Skeletal muscle cell (primary cell): ENCODE results near the gene FAM120A.
A peak's percentile ranks its signal among the peaks of the same experiment; 100 is the strongest.
"Not testable (repeated sequence)": the region's sequence is repeated elsewhere in the genome, so short reads cannot be mapped to it uniquely, and the experiment has no call there.

Experiments
- DNase-seq: peaks from one replicate; pipeline ENCODE4 v3.0.0-alpha.2; 2010; ENCODE audit warnings: low read depth
- H3K4me3 ChIP-seq: 2 replicates; pipeline ENCODE4 v1.5.1; 2011; ENCODE audit warnings: low read depth, mild to moderate bottlenecking, control low read depth, low read length, moderate library complexity

The FAM120A gene

GRCh38 chr9:93439301-93439700, 12.2 kb upstream of the FAM120A start:
- not testable (repeated sequence) for H3K4me3 ChIP-seq

DNA sequence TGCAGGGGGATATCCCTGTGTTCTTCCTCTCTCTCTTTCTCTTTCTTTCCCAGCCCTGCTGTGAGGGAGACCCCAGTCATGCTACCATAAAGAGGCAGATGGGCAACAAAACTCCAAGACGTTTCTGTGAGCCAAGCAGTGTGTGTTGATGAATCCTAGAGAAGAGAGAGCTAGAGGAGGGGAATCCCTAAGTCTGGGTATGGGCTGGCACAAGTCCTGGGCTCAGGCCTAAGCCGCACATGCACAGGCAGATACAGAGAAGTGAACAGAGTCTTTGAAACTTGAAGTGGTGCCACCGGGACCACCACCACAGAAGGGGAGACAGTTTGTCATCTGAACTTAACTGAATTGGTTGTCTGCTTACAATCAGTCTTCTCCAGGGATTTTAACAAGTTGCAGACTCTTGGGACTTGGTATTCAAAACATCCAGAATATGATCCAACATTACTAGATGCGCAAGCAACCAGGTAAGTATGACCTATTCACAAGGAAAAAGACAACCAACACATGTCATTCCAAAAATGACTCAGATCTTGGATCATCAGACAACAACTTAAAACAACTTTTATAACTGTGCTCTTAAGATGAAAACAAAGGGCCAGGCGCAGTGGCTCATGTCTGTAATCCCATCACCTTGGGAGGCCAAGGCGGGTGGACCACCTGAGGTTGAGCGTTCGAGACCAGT, 10.4 kb upstream of the FAM120A start:
- H3K4me3 ChIP-seq = no peak overlapping the region
- no peak for DNase-seq

More at GRCh38 chr9:93439301-93439700, 12.2 kb upstream of the FAM120A start:
- not testable (repeated sequence) for DNase-seq

- DNase-seq = no peak
- no peak overlapping the region for H3K4me3 ChIP-seq
Observed at GRCh38 chr9:93446073-93446472, 5.4 kb upstream of the FAM120A start.

GRCh38 chr9:93447655-93448054, 3.8 kb upstream of the FAM120A start:
- no peak overlapping the region for H3K4me3 ChIP-seq
- DNase-seq = no peak

GRCh38 chr9:93451849-93452709, 594 bp downstream of the FAM120A start:
- H3K4me3 ChIP-seq = peak overlapping the region; percentile 83
- no peak for DNase-seq

- DNase-seq = no peak
- H3K4me3 ChIP-seq = peak overlapping the region; percentile 83
Observed at GRCh38 chr9:93452710-93453046, 1.2 kb downstream of the FAM120A start.

DNA sequence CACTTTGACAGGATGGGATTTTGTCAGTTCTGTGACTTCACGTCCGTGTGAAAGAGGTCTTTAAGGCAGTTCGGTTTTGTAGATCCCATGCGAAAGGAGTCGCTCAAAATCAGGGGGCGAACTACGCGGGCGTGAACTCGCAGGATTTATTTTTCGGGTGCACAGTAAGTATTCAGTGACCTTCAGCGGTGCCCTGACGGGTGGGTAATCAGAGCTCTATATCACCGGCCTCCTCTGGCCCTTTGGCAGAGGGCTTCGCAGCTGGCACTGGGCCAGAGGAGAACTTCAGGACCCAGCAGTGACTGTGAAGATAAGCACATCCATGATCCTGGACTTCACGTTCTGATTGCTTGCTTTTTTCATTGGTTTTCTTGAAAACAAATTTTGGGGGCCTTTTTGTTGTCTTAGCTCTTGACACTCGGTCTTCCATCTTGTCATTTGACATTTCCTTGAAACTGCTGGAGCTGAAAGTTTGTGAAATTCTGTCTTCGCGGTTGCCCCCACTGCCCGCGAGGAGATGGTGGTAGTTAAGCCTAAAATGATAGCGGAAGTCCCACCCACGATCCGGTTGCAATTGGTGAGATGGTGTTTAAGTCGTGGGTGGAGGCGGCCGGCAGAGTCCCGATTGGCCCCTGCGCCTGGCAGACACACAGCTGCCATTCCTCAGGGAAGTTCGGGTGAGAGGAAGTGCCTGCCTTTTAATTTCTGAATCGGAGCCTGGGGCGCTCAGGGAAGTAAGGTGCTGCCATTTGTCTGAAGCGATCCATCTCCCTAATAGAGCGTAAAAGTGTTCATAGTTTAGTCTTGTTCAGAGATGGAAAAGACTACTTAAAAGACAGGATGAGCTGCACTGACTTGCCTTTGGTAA, 1.8 kb downstream of the FAM120A start, which contains the start of gene FAM120AOS:
FAM120AOS (minus strand) TSS at position 535 of the 868 bp plus-strand sequence. CDS start 872 bp downstream, outside the sequence.
- peak within 1 kb of the TSS; percentile 83 for H3K4me3 ChIP-seq
- peak; percentile 88 for DNase-seq

DNA sequence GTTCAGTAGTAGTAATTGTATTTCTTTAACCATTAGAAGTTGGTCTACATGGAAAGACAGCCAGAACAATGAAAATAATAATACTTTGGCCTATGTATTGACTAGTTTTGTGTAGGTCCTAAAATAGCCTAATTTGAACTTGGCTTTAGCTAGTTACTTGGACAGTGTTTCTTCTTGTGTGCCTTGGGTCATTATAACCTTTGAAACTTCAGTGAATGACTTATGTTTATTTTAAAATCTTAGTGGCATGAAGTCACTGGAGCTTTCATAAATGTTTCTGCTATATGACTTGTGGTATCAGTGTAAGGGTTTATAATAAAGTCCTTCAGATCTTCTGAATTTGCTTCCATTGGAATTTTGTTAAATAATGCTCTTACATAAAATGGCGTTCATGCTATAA, 4.5 kb downstream of the FAM120A start:
- H3K4me3 ChIP-seq = no peak overlapping the region

GRCh38 chr9:93456504-93456903, 5.0 kb downstream of the FAM120A start:
- DNase-seq = no peak

More for the DNA sequence above, 4.5 kb downstream of the FAM120A start:
- no peak for DNase-seq

GRCh38 chr9:93457006-93457405, 5.5 kb downstream of the FAM120A start:
- no peak for DNase-seq

More at GRCh38 chr9:93456504-93456903, 5.0 kb downstream of the FAM120A start:
- no peak overlapping the region for H3K4me3 ChIP-seq

GRCh38 chr9:93458712-93459111, 7.2 kb downstream of the FAM120A start:
- no peak overlapping the region for H3K4me3 ChIP-seq
- no peak for DNase-seq

More at GRCh38 chr9:93457006-93457405, 5.5 kb downstream of the FAM120A start:
- no peak overlapping the region for H3K4me3 ChIP-seq

DNA sequence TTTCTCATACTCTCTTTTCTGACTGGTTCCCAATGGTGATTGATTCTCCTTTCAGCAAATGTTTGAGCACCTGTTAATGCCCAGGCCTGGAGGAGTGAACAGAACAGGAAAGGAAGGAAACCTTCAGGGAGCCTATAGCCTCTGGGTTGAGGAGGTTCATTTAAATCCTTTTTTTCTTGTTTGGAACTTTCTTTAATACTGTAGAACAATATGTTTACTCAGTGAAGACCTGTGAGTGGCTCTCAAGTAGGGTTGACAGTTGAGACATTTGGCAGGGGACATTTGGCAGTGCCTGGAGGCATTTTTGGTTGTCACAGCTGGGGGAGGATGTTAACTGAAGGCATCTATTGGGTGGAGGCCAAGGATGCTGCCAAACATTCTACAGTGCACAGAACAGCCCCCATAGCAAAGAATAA, 8.0 kb downstream of the FAM120A start:
- H3K4me3 ChIP-seq = no peak overlapping the region
- DNase-seq = no peak

DNA sequence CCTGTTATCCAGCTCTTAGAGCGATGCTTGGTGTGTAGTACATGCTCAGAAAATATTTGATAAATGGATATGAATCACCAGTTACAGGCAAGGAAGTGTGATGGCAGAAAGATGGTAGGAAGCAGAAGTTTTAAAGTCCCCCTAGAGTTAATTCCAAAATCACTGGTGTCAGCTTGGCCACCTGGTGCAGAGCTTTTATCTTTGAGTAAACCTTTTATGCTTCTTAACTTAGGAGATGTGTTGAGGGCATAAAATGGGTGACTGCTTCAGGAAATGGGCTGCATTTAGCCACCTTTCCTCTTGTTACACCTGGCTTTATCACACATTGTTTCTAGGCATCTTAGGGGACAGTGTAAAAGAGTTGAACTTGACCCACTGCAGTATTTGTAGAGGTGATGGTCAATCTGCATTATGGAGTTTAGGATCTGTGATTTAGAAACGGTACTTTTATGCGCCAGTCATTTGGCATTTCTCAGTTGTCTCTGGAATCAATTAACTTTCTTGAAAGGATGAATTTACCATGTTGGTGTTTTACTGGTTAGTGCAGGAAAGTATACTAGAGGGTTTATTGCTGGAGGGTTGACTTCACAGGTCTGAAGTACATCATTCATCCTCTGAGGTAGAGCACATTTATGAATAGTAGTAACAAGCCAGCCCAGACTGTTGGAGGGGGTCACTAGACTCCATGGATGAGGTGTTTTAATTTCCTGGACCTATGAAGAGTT, 9.4 kb downstream of the FAM120A start:
- no peak for DNase-seq
- no peak overlapping the region for H3K4me3 ChIP-seq

GRCh38 chr9:93461414-93461743, 9.9 kb downstream of the FAM120A start:
- DNase-seq = no peak

GRCh38 chr9:93461821-93462220, 10.3 kb downstream of the FAM120A start:
- H3K4me3 ChIP-seq = no peak overlapping the region
- no peak for DNase-seq

More at GRCh38 chr9:93461414-93461743, 9.9 kb downstream of the FAM120A start:
- H3K4me3 ChIP-seq = no peak overlapping the region

DNA sequence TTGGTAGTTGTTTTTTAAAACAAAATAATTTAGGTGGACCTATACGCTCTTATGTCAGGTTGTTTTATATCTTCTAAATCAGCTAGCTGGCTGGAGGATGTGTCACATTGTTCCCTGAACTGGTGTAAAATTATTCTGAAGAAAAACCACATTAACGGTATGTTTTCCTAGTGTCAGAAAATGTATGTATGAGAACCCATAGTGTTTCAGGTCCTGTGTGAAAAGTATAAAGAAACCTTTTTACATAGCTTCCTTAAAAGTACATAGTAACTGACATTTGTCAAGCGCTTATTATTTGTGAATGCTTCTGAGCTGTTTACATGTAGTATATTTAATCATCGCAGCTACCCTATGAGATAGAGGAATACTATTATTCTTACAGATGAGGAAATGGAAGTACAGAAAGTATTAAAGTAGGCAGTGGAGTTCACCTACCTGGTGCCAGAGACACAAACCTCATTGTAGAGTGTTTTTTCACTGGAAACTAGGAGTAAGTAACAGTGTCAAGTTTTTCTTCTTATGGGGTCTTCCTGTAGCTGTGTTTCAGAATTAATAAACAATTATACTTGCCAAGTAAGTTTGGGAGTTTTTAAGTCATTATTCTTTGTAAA, 12.3 kb downstream of the FAM120A start:
- no peak for DNase-seq

DNA sequence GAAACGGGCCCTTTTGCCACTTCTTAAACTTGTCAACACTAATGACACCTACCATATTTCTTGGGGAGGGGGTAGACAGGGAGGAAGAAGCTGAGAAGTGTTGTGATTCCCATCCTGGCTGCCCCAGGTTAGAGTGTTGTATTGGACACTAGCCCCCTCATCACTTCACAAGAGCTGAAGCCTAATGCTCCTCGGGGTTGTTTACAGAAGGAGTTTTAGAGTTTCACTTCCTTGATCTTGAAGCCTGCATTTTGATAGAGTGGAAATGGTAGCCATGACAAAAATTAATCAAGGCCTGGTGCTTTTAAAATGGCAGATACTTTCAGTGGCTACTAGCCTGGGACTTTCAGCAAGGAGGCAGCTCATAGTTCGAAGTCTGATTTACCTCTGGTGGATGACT, 12.9 kb downstream of the FAM120A start:
- no peak for DNase-seq
- H3K4me3 ChIP-seq = no peak overlapping the region

More for the DNA sequence above, 12.3 kb downstream of the FAM120A start:
- H3K4me3 ChIP-seq = no peak overlapping the region

DNA sequence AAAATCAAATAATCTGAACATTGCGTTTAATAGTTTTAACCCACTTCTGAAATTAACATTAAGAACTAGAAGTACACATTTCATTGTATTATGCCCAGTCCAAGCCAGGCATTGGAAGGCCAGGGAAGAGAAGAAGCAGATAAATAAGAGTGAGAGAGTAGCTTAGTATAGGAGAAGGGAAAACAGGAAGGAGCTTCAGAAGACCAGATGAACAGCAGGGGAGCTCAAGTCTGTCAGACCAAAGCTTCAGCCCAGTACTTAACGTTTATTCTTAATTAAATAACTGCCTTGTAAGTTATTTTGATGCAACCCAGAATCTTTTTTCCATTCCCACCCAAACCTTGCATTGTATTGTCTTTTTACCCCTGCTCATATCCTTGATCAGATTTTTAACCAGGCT, 13.4 kb downstream of the FAM120A start:
- no peak overlapping the region for H3K4me3 ChIP-seq
- DNase-seq = no peak

- no peak for DNase-seq
- no peak overlapping the region for H3K4me3 ChIP-seq
Observed at GRCh38 chr9:93465855-93466254, 14.4 kb downstream of the FAM120A start.
